ENCODE results near the gene MAGEL2.

The MAGEL2 gene

GRCh38 chr15:23634181-23634580 is 13.5 kb downstream of the MAGEL2 start:
- H3K23ac ChIP-seq (ENCODE audit: low read length): no peak overlapping the region
- no CpG with 5 or more reads among the region's 8 CpGs for WGBS (ENCODE audit: extremely low coverage, insufficient coverage, low lambda C conversion rate)
- no peak overlapping the region for H3K4me2 ChIP-seq (ENCODE audit: low read length)
- DNase-seq: no peak
- no peak overlapping the region for H2BK120ac ChIP-seq (ENCODE audit: low read depth, low read length)
- no peak overlapping the region for H3K18ac ChIP-seq (ENCODE audit: low read length)
- H2BK5ac ChIP-seq (ENCODE audit: low read length): no peak overlapping the region
- H3K56ac ChIP-seq (ENCODE audit: low read length): no peak overlapping the region
- no peak overlapping the region for H3K4me3 ChIP-seq (ENCODE audit: low read length)
- H3K79me1 ChIP-seq (ENCODE audit: low read length): no peaks in the 10 kb centered on the region
- H3K4ac ChIP-seq (ENCODE audit: low read depth, low read length): no peak overlapping the region
- no peak overlapping the region for H4K8ac ChIP-seq (ENCODE audit: low read depth, low read length)
- H2AK5ac ChIP-seq (ENCODE audit: low read length): no peak overlapping the region
- H3K27ac ChIP-seq (ENCODE audit: low read depth, low read length): no peak overlapping the region
- no peak overlapping the region for H2BK15ac ChIP-seq (replicated peaks; ENCODE audit: low read depth)
- H3K36me3 ChIP-seq (ENCODE audit: control insufficient read depth, insufficient read depth, low read length): no peaks in the 10 kb centered on the region
- H3K4me1 ChIP-seq (ENCODE audit: control insufficient read depth, low read depth, low read length): no peaks in the 10 kb centered on the region
- H3K79me2 ChIP-seq (ENCODE audit: control insufficient read depth, insufficient read depth, low read length): no peaks in the 10 kb centered on the region
- H4K5ac ChIP-seq (ENCODE audit: low read length): no peak overlapping the region
- no peaks in the 10 kb centered on the region for H3K27me3 ChIP-seq (ENCODE audit: insufficient read depth, low read length, poor library complexity)
- H3K9ac ChIP-seq (ENCODE audit: low read length): no peak overlapping the region

DNA sequence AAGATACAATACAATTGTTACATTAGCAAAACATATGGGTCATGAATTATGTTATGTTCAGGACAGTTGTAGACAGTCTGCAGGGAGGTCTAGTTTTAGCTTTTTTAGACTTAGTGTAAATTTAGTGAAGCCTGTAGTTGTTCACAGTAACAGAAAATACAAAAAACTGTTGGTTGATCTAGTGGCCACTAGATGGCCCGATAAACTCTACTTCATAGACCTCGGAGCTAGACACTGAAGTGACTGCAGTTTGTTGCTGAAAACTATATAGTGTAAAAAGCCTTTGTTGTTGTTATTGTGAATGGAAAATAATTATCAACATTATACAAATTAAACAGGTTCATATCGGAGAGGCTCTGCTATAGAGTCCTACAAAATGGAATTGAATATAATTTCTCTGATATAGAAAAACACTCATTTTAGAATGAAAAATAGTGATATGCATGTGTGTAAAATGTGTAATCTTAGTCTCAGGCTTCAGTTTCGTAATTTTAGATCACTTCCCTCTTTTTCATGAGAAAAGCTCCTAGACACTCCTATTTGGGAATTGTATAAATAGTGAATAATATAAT is 18.3 kb downstream of the MAGEL2 start:
- Histone ChIP-seq H4K8ac (ENCODE audit: low read depth, low read length) (no peak overlapping the region), H4K5ac (ENCODE audit: low read length) (no peak overlapping the region), H3K23ac (ENCODE audit: low read length) (no peak overlapping the region), H3K18ac (ENCODE audit: low read length) (no peak overlapping the region), H3K4ac (ENCODE audit: low read depth, low read length) (no peak overlapping the region), H3K27me3 (ENCODE audit: insufficient read depth, low read length, poor library complexity) (no peaks in the 10 kb centered on the region), H3K4me3 (ENCODE audit: low read length) (no peak overlapping the region), H3K79me2 (ENCODE audit: control insufficient read depth, insufficient read depth, low read length) (no peaks in the 10 kb centered on the region), H2BK5ac (ENCODE audit: low read length) (no peak overlapping the region), H3K79me1 (ENCODE audit: low read length) (no peaks in the 10 kb centered on the region), H3K27ac (ENCODE audit: low read depth, low read length) (no peak overlapping the region), H3K4me1 (ENCODE audit: control insufficient read depth, low read depth, low read length) (no peaks in the 10 kb centered on the region), H2BK15ac (replicated peaks; ENCODE audit: low read depth) (no peak overlapping the region), H3K4me2 (ENCODE audit: low read length) (no peak overlapping the region), H3K9ac (ENCODE audit: low read length) (no peak overlapping the region), H2BK120ac (ENCODE audit: low read depth, low read length) (no peak overlapping the region), H3K36me3 (ENCODE audit: control insufficient read depth, insufficient read depth, low read length) (no peaks in the 10 kb centered on the region), H3K56ac (ENCODE audit: low read length) (no peak overlapping the region), H2AK5ac (ENCODE audit: low read length) (no peak overlapping the region)
- no CpG with 5 or more reads among the region's 4 CpGs for WGBS (ENCODE audit: extremely low coverage, insufficient coverage, low lambda C conversion rate)
- DNase-seq: peak; percentile 25

DNA sequence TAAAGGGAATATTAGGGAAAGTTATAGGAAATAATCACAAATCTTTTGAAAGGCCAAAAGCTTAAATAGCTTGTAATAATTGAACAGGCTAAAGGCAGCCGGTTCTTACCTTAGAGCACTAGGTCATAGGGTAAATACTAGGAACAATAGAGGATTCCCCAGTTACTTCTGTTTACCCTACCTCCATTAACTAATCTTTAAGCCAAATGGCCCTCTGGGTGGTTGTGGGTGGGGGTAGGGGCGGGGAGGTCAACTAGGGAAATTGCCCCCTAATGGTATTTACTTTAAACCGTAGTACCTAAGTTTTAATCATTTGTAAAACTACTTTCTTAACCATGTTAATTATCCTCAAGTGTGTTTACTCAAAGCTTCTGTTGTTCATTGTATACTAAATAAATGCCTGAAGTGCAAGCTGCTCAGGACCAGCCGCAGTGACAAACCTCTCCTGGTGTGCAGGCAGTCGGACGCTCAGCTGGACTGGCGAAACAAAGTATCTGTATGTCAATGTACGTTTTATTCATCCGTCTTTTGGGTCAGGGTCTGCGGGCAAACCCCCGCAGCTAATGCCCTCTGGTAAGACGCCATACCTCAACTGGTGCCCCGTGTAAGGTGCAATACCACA is 18.9 kb downstream of the MAGEL2 start:
- no peak overlapping the region for H4K5ac ChIP-seq (ENCODE audit: low read length)
- peak; percentile 27 for DNase-seq
- no peak overlapping the region for H2BK5ac ChIP-seq (ENCODE audit: low read length)
- H3K4me2 ChIP-seq (ENCODE audit: low read length): no peak overlapping the region
- H3K9ac ChIP-seq (ENCODE audit: low read length): no peak overlapping the region
- H3K27me3 ChIP-seq (ENCODE audit: insufficient read depth, low read length, poor library complexity): no peaks in the 10 kb centered on the region
- H3K79me1 ChIP-seq (ENCODE audit: low read length): no peaks in the 10 kb centered on the region
- H4K8ac ChIP-seq (ENCODE audit: low read depth, low read length): no peak overlapping the region
- no peak overlapping the region for H2BK15ac ChIP-seq (replicated peaks; ENCODE audit: low read depth)
- H3K56ac ChIP-seq (ENCODE audit: low read length): no peak overlapping the region
- H2AK5ac ChIP-seq (ENCODE audit: low read length): no peak overlapping the region
- H3K79me2 ChIP-seq (ENCODE audit: control insufficient read depth, insufficient read depth, low read length): no peaks in the 10 kb centered on the region
- H3K4ac ChIP-seq (ENCODE audit: low read depth, low read length): no peak overlapping the region
- H3K36me3 ChIP-seq (ENCODE audit: control insufficient read depth, insufficient read depth, low read length): no peaks in the 10 kb centered on the region
- no peak overlapping the region for H3K18ac ChIP-seq (ENCODE audit: low read length)
- no peak overlapping the region for H3K23ac ChIP-seq (ENCODE audit: low read length)
- no peak overlapping the region for H3K27ac ChIP-seq (ENCODE audit: low read depth, low read length)
- no peak overlapping the region for H2BK120ac ChIP-seq (ENCODE audit: low read depth, low read length)
- no CpG with 5 or more reads among the region's 13 CpGs for WGBS (ENCODE audit: extremely low coverage, insufficient coverage, low lambda C conversion rate)
- no peak overlapping the region for H3K4me3 ChIP-seq (ENCODE audit: low read length)
- H3K4me1 ChIP-seq (ENCODE audit: control insufficient read depth, low read depth, low read length): no peaks in the 10 kb centered on the region

DNA sequence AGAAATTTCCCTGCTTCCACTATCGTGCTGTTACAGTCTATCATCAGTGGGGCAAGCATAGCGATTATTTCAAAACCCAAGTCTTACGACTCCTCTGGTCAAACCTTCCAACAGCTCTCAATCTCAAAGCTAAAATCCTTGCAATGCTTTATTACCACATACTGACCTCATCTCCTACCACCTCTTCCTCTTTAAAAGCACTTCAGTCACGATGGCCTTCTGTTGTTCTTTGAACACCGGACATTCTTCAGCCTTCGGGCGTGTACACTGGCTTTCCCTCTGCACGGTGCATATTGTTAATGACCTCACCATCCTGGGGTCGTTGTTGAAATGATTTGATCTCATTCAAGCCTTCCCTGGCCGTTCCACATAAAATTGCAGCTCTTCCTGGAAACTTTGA is 31.1 kb downstream of the MAGEL2 start:
- Histone ChIP-seq H3K56ac (ENCODE audit: low read length) (no peak overlapping the region), H3K4me3 (ENCODE audit: low read length) (no peak overlapping the region)
- WGBS (ENCODE audit: extremely low coverage, insufficient coverage, low lambda C conversion rate): no CpG with 5 or more reads among the region's 10 CpGs

DNA sequence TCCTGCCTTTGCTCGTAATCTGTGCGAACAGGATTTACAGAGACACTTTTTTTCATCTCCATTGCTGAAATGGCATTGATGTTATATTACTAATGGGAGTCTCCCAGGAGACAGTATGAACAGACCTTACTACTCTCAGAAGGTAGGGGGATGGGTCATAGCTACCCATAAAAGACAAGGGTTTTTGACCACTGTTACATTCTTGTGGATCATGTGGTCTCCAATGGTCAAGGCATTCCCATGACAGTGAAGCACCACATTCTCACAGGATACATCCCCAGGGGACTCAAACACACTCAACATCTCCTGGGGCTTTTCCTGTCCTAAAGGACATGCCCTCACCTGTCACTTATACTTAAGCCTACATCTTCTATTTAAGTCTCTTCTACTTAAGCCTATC is 41.4 kb downstream of the MAGEL2 start:
- Histone ChIP-seq H2AK5ac (ENCODE audit: low read length) (no peak overlapping the region), H2BK5ac (ENCODE audit: low read length) (no peak overlapping the region), H3K4me1 (ENCODE audit: control insufficient read depth, low read depth, low read length) (no peaks in the 10 kb centered on the region), H3K4ac (ENCODE audit: low read depth, low read length) (no peak overlapping the region), H3K18ac (ENCODE audit: low read length) (no peak overlapping the region), H2BK120ac (ENCODE audit: low read depth, low read length) (no peak overlapping the region), H2BK15ac (replicated peaks; ENCODE audit: low read depth) (no peak overlapping the region), H3K79me1 (ENCODE audit: low read length) (no peaks in the 10 kb centered on the region), H3K4me3 (ENCODE audit: low read length) (no peak overlapping the region), H3K9ac (ENCODE audit: low read length) (no peak overlapping the region), H3K27ac (ENCODE audit: low read depth, low read length) (no peak overlapping the region), H3K27me3 (ENCODE audit: insufficient read depth, low read length, poor library complexity) (no peaks in the 10 kb centered on the region), H3K4me2 (ENCODE audit: low read length) (no peak overlapping the region), H4K5ac (ENCODE audit: low read length) (no peak overlapping the region), H3K23ac (ENCODE audit: low read length) (no peak overlapping the region), H4K8ac (ENCODE audit: low read depth, low read length) (no peak overlapping the region), H3K56ac (ENCODE audit: low read length) (no peak overlapping the region), H3K79me2 (ENCODE audit: control insufficient read depth, insufficient read depth, low read length) (no peaks in the 10 kb centered on the region), H3K36me3 (ENCODE audit: control insufficient read depth, insufficient read depth, low read length) (no peaks in the 10 kb centered on the region)
- no CpG with 5 or more reads among the region's 2 CpGs for WGBS (ENCODE audit: extremely low coverage, insufficient coverage, low lambda C conversion rate)
- DNase-seq: no peak

More for the DNA sequence above, 31.1 kb downstream of the MAGEL2 start:
- Histone ChIP-seq H2BK5ac (ENCODE audit: low read length) (no peak overlapping the region), H3K79me1 (ENCODE audit: low read length) (no peaks in the 10 kb centered on the region), H3K9ac (ENCODE audit: low read length) (no peak overlapping the region), H3K27me3 (ENCODE audit: insufficient read depth, low read length, poor library complexity) (no peaks in the 10 kb centered on the region), H4K5ac (ENCODE audit: low read length) (no peak overlapping the region), H3K18ac (ENCODE audit: low read length) (no peak overlapping the region), H3K4me2 (ENCODE audit: low read length) (no peak overlapping the region), H4K8ac (ENCODE audit: low read depth, low read length) (no peak overlapping the region), H3K27ac (ENCODE audit: low read depth, low read length) (no peak overlapping the region), H3K4me1 (ENCODE audit: control insufficient read depth, low read depth, low read length) (no peaks in the 10 kb centered on the region), H3K23ac (ENCODE audit: low read length) (no peak overlapping the region), H3K79me2 (ENCODE audit: control insufficient read depth, insufficient read depth, low read length) (no peaks in the 10 kb centered on the region), H3K36me3 (ENCODE audit: control insufficient read depth, insufficient read depth, low read length) (no peaks in the 10 kb centered on the region), H2BK15ac (replicated peaks; ENCODE audit: low read depth) (no peak overlapping the region), H2BK120ac (ENCODE audit: low read depth, low read length) (no peak overlapping the region), H2AK5ac (ENCODE audit: low read length) (no peak overlapping the region), H3K4ac (ENCODE audit: low read depth, low read length) (no peak overlapping the region)
- DNase-seq: no peak

DNA sequence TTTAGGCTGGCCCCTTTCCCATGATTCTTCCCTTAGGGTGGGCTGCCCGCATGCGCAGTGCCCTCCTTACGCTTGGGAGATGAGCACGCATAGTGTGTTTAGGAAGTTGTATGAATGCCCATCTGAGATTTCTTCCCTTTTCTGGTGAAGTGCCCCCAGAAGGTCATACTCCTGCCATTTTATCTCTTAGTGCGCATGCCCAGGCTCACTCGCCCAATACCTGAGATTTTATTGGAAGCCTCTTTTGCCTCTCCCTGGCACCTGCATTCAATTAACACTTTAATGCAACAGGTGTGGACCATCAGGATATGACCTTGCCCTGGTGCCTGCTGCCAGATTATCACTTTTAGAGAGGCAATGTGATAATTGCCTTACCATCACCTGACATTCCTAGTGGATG is 45.5 kb downstream of the MAGEL2 start:
- Histone ChIP-seq H3K56ac (ENCODE audit: low read length) (no peak overlapping the region), H3K18ac (ENCODE audit: low read length) (no peak overlapping the region), H3K79me1 (ENCODE audit: low read length) (no peaks in the 10 kb centered on the region), H3K4me2 (ENCODE audit: low read length) (no peak overlapping the region), H4K8ac (ENCODE audit: low read depth, low read length) (no peak overlapping the region), H3K27ac (ENCODE audit: low read depth, low read length) (no peak overlapping the region), H2BK5ac (ENCODE audit: low read length) (no peak overlapping the region), H3K9ac (ENCODE audit: low read length) (no peak overlapping the region), H3K36me3 (ENCODE audit: control insufficient read depth, insufficient read depth, low read length) (no peaks in the 10 kb centered on the region), H3K27me3 (ENCODE audit: insufficient read depth, low read length, poor library complexity) (no peaks in the 10 kb centered on the region), H4K5ac (ENCODE audit: low read length) (no peak overlapping the region), H2AK5ac (ENCODE audit: low read length) (no peak overlapping the region), H3K4me1 (ENCODE audit: control insufficient read depth, low read depth, low read length) (no peaks in the 10 kb centered on the region), H3K4me3 (ENCODE audit: low read length) (no peak overlapping the region), H3K23ac (ENCODE audit: low read length) (no peak overlapping the region), H2BK120ac (ENCODE audit: low read depth, low read length) (no peak overlapping the region), H3K4ac (ENCODE audit: low read depth, low read length) (no peak overlapping the region), H2BK15ac (replicated peaks; ENCODE audit: low read depth) (no peak overlapping the region), H3K79me2 (ENCODE audit: control insufficient read depth, insufficient read depth, low read length) (no peaks in the 10 kb centered on the region)
- no CpG with 5 or more reads among the region's 6 CpGs for WGBS (ENCODE audit: extremely low coverage, insufficient coverage, low lambda C conversion rate)
- DNase-seq: no peak

All from mesendoderm (in vitro differentiated cells).